Right atrium auricular region (tissue), 2 donors: ENCODE measurements around the gene BMS1. TPM values are rescaled to one million over a fixed set of nuclear protein-coding genes. Genes with fewer than 3 reads are reported as not detected.

Experiments
- DNase-seq: peaks from one replicate; pipeline ENCODE4 v3.0.0-alpha.2; 2019; ENCODE audit warnings: low spot score
- H3K27ac ChIP-seq, 2 donors: fragments of 200-600 bp; sonication (generic); 1 replicate in 1 of 2; 2 replicates in 1 of 2; pipeline ENCODE4 v1.5.1; 2016 to 2019
- H3K27me3 ChIP-seq, 2 donors: fragments of 200-600 bp; sonication (generic); one replicate each; pipeline versions ENCODE4 v1.5.1 to v1.6.0; 2017 to 2019
- H3K36me3 ChIP-seq: fragments of 200-600 bp; sonication (generic); one replicate; pipeline ENCODE4 v1.5.1; 2016
- H3K4me1 ChIP-seq, 2 donors: fragments of 200-600 bp; sonication (generic); one replicate each; pipeline versions ENCODE4 v1.5.1 to v1.6.0; 2017 to 2019
- H3K4me3 ChIP-seq, 2 donors: fragments of 200-600 bp; sonication (generic); 1 replicate in 1 of 2; 2 replicates in 1 of 2; pipeline ENCODE4 v1.5.1; 2017 to 2019; ENCODE audit warnings: mild to moderate bottlenecking in 1 of 2, moderate library complexity in 1 of 2
- H3K9me3 ChIP-seq, 2 donors: fragments of 200-600 bp; sonication (generic); one replicate each; pipeline ENCODE4 v1.5.1; 2019
- CTCF ChIP-seq, 2 donors: fragments of 200-600 bp; sonication (generic); IDR thresholded peaks; one replicate each; pipeline ENCODE4 v1.5.1; 2019; ENCODE audit warnings: antibody characterized with exemption in 2 of 2
- total RNA-seq, 2 donors: library from RNA; depleted of rRNA; stranded (reverse); fragments of >200 nt; gene quantifications; one replicate each; pipeline ENCODE4 v1.1.0, GENCODE V29; 2016

The BMS1 gene
- total RNA-seq, 2 donors from 2014 or later = 10.5 to 11.2 TPM

GRCh38 chr10:42880255-42880620 is 97.6 kb downstream of the BMS1 start:
- DNase-seq = peak; percentile 46

GRCh38 chr10:42882597-42882996 is 100.0 kb downstream of the BMS1 start:
- Histone ChIP-seq H3K9me3 (peaks cover 0 to 12% of the 10 kb centered on the region in 2 donors), H3K4me3 (no peak overlapping the region), H3K27ac (no peak overlapping the region), H3K27me3 (no peaks in the 10 kb centered on the region), H3K36me3 (no peaks in the 10 kb centered on the region), H3K4me1 (no peaks in the 10 kb centered on the region)
- peak; percentile 18 for DNase-seq
- no peak for TF ChIP-seq CTCF (IDR thresholded peaks at IDR 0.05)

More at GRCh38 chr10:42880255-42880620, 97.6 kb downstream of the BMS1 start:
- TF ChIP-seq CTCF (IDR thresholded peaks at IDR 0.05) = no peak
- Histone ChIP-seq H3K36me3 (no peaks in the 10 kb centered on the region), H3K9me3 (peaks cover 0 to 12% of the 10 kb centered on the region in 2 donors), H3K4me1 (peaks cover 0 to 7% of the 10 kb centered on the region in 2 donors), H3K4me3 (no peak overlapping the region), H3K27ac (no peak overlapping the region), H3K27me3 (no peaks in the 10 kb centered on the region)

Other genes with a start within 250 kb of the BMS1 start
- 10 to 100 TPM in 1 of 2 donors, 1 to 10 TPM in 1; 7.0 to 11.2 TPM for gene ZNF33B, start 144.2 kb upstream of the BMS1 start, total RNA-seq